Glomerular visceral epithelial cell (primary cell): ENCODE data around the gene PTPN7.
A peak's percentile ranks its signal among the peaks of the same experiment; 100 is the strongest.
"Not testable (repeated sequence)": the region's sequence is repeated elsewhere in the genome, so short reads cannot be mapped to it uniquely, and the experiment has no call there.

Experiments used
- DNase-seq: peaks from one replicate; pipeline ENCODE4 v3.0.0-alpha.2; 2016; ENCODE audit errors: extremely low spot score

Gene PTPN7

GRCh38 chr1:202167054-202167453, 6.7 kb upstream of the PTPN7 start:
- not testable (repeated sequence) for DNase-seq

GRCh38 chr1:202165942-202166843, 5.8 kb upstream of the PTPN7 start:
- no peak for DNase-seq

GRCh38 chr1:202165267-202165941, 5.0 kb upstream of the PTPN7 start:
- DNase-seq, result no peak

GRCh38 chr1:202164271-202165037, 4.1 kb upstream of the PTPN7 start:
- no peak for DNase-seq

GRCh38 chr1:202163281-202164270, 3.2 kb upstream of the PTPN7 start:
- DNase-seq, result no peak

- no peak for DNase-seq
Measured at GRCh38 chr1:202162418-202163280, 2.2 kb upstream of the PTPN7 start.

GRCh38 chr1:202162047-202162417, 1.6 kb upstream of the PTPN7 start:
- no peak for DNase-seq

- no peak for DNase-seq
Measured at GRCh38 chr1:202161151-202162046, 997 bp upstream of the PTPN7 start.

- DNase-seq, result no peak
Measured at GRCh38 chr1:202159534-202160371, 649 bp downstream of the PTPN7 start.

- no peak for DNase-seq
Measured at GRCh38 chr1:202158810-202159533, 1.4 kb downstream of the PTPN7 start.

GRCh38 chr1:202157945-202158344, 2.5 kb downstream of the PTPN7 start:
- DNase-seq, result no peak

- DNase-seq, result no peak
Measured at GRCh38 chr1:202156590-202156989, 3.8 kb downstream of the PTPN7 start.

- peak; percentile 76 for DNase-seq
Measured at GRCh38 chr1:202155478-202156021, 4.9 kb downstream of the PTPN7 start.

- peak; percentile 45 for DNase-seq
Measured at GRCh38 chr1:202154766-202155477, 5.5 kb downstream of the PTPN7 start.

GRCh38 chr1:202154148-202154765, 6.1 kb downstream of the PTPN7 start:
- no peak for DNase-seq

- DNase-seq, result no peak
Measured at GRCh38 chr1:202153284-202153683, 7.1 kb downstream of the PTPN7 start.
